GM12873 (cell line): ENCODE measurements around the gene RALGPS1.

Source experiments
- CTCF ChIP-seq: IDR thresholded peaks from 2 replicates; pipeline ENCODE4 v1.5.1; 2012; ENCODE audit warnings: low read depth, mild to moderate bottlenecking, moderate library complexity, low read length, control low read depth; ENCODE audit not compliant: insufficient read depth; ENCODE audit errors: missing control alignments

Gene RALGPS1

DNA sequence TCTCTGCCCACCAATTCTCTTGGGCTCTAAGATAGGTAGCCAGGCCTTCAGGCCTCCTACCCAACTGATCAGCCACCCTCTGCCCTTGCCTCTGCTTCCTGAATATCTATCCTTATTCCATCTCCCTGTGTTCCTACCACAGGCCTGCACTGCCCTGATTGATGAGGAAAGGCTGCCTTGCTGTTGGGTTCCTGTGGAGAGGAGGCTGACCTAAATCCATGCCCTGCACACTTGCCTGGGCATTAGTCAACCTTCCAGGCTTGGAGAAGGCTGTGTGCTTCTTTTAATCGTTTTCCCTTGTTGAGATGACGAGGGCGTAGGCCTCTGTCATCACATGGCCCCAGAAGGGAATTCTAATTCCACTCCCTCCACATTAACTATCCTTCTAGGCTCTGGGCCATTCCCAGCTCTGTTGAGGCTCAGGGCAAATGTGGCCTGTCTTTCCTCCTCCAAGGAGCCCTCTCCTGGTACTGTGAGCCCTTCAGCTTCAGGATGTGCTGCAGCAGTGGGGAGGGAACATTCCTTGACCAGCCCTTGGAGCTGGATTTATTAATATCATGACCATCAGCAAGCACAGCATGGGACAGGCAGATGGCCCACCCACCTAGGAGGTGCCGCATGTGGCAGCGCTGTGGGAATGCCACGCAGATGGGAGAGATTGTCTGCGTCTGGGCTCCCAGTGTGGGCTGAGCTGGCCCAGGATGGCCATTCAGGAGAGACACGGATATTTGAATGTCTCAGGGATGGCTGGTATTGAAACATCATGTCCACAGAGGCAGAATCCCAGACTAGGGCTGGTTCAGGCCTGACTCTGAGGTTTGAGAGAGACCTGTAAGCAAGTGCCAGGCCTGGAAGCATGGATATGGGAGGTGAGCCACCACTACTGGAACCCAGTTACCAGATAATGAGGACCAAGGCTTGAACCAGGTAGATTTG lies 166.9 kb downstream of the RALGPS1 start:
- TF ChIP-seq CTCF, result no peak

GRCh38 chr9:127083138-127083980 lies 168.8 kb downstream of the RALGPS1 start:
- TF ChIP-seq CTCF, result no peak

DNA sequence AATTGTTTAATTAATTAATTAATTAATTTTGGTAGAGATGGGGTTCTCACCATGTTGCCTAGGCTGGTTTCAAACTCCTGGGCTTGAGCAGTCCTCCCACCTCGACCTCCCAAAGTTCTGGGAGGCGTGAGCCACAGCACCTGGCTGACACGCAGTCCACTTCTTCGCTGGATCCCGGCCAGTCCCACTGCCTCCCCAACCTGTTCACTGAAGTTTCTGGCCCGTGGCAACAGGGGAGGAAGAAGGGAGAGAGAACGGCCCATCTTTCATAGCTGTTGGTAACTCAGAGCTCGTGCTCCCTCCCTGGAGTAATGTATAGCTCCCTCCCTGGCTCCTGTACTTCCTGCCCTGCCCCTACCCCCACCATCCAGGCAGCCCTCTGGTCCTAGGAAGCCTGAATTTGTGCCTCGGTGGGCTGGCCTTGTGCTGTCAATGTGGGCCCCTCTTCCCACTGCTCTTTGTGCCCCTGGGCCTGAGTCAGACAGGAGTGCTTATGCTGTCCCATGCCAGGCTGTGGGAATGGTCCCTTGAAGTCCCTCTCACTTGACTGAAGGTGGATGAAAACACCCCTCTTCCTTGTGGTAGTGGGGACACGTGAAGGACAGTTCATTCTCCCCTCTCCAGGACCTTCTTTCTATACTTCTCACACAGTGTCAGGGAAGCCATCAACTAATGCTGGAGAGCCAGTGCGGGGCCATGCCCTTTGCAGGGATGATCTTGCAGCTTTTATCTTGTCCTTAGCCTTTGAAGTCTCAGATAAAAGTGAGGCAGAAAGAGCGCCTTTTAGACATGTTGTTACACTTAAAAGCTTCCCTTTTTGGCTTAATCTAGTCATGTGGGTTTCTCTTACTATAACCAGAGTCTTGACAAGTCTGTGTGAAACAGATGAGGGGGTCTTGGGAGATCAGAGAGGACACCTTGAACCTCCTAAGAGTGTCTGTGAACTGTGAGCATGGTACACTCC lies 169.8 kb downstream of the RALGPS1 start:
- no peak for TF ChIP-seq CTCF

DNA sequence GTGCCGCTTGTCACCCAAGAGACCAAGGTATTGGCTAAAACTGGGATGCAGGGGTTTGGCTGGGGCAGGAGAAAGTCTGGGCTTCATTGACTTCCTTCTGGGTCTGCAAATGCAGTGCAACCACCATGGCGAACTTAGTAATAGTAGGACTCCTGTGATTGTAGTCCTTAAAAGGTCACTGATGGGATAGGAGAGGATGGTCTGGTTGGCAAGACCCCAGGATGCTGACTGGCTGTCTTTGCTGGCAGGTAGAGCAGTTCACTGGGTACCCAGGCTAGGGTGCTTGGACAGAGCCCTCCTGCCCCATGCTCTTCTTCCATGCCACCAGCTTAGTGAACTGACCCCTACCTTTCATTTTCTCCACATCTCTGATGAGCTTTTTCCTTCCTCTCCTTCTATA lies 170.6 kb downstream of the RALGPS1 start:
- TF ChIP-seq CTCF, result no peak

- TF ChIP-seq CTCF, result no peak
These were observed 172.2 kb downstream of the RALGPS1 start for GRCh38 chr9:127086771-127087170.

GRCh38 chr9:127087411-127087810 lies 172.8 kb downstream of the RALGPS1 start:
- TF ChIP-seq CTCF, result no peak
